ENCODE results near the gene RAE1. TPM values are rescaled to one million over a fixed set of nuclear protein-coding genes. Genes with fewer than 3 reads are reported as not detected.

RAE1 gene
- total and polyA plus RNA-seq, 2 donors (not counting 3 experiments of a cell fraction or from before 2014, with no cell fraction given), result 34.1 to 55.8 TPM

- Histone ChIP-seq H3K9me3 (replicated peaks; ENCODE audit: control insufficient read depth, insufficient read depth, low read length) (no peaks in the 10 kb centered on the region), H3K27ac (ENCODE audit: insufficient read depth, low read depth, low read length) (no peak overlapping the region), H3K36me3 (ENCODE audit: control insufficient read depth in 2 of 2, extremely low read depth in 1 of 2, insufficient read depth in 2 of 2, low read length in 2 of 2) (peaks cover 0 to 17% of the 10 kb centered on the region in 2 experiments), H3K4me3 (replicated peaks in 1 of 3; ENCODE audit: insufficient read depth in 1 of 3, low read depth in 1 of 3, low read length in 3 of 3) (no peak overlapping the region), H3K9ac (replicated peaks; ENCODE audit: extremely low read depth, insufficient read depth, low read length) (no peak overlapping the region), H3K4me1 (ENCODE audit: control insufficient read depth, extremely low read depth, insufficient read depth, low read length) (no peaks in the 10 kb centered on the region), H3K4me2 (ENCODE audit: insufficient read depth, low read length) (no peak overlapping the region), H2AFZ (ENCODE audit: low read depth, low read length) (no peak overlapping the region), H4K20me1 (replicated peaks; ENCODE audit: control insufficient read depth, extremely low read depth, insufficient read depth, low read length) (no peaks in the 10 kb centered on the region), H3K79me2 (ENCODE audit: control insufficient read depth, insufficient read depth, low read length) (no peaks in the 10 kb centered on the region), H3K9me1 (replicated peaks; ENCODE audit: control insufficient read depth, extremely low read depth, insufficient read depth, low read length) (no peaks in the 10 kb centered on the region), H3K27me3 (ENCODE audit: control insufficient read depth in 2 of 2, insufficient read depth in 2 of 2, low read length in 2 of 2) (no peaks in the 10 kb centered on the region)
- BruUV-seq (replicated peaks), result no TSS peak
- dilution Hi-C loops (cut with MboI; ENCODE audit: extremely low pct_ligation_motif_present, low sequenced_read_pairs), result no loop called here
- TF ChIP-seq EZH2 (IDR thresholded peaks at IDR 0.05; ENCODE audit: borderline replicate concordance, low read depth, low read length, severe bottlenecking) (no peak), CTCF (IDR thresholded peaks at IDR 0.05; ENCODE audit: extremely low read depth in 1 of 2, insufficient read depth in 1 of 2, low read depth in 1 of 2, low read length in 2 of 2) (no peak), GATA2 (IDR thresholded peaks at IDR 0.05; ENCODE audit: insufficient read depth, insufficient read length, low read depth, low read length) (no peak), JUN (IDR thresholded peaks at IDR 0.05; ENCODE audit: borderline replicate concordance, insufficient read depth, insufficient read length, low read depth) (no peak), MAX (IDR thresholded peaks at IDR 0.05; ENCODE audit: insufficient read depth, insufficient read length) (no peak)
- FAIRE-seq (no peak), DNase-seq (ENCODE audit: low read depth, low spot score) (no peak)
- ChIA-PET CTCF (interaction anchor here (1.0 to 7.3 kb wide), 11 partner anchors 10 to 143 kb away, joined by 3 to 86 read pairs (median 5); no protein-coding TSS in a partner anchor), POLR2A (no interaction called here)
- intact Hi-C loops (cut with micrococcal nuclease), result loop anchor here (2.0 to 10.0 kb wide), 4 partner anchors 29 to 832 kb away; partner anchors contain the start of genes PMEPA1 and RAE1
These were observed 29.2 kb downstream of the RAE1 start for GRCh38 chr20:57380081-57380750.
